A549 (cell line): ENCODE data around the gene CADM1. TPM values are rescaled to one million over a fixed set of nuclear protein-coding genes. Genes with fewer than 3 reads are reported as not detected.

Experiments
- ATAC-seq, 2 experiments: fragments of 200-7000 bp in 1 of 2; fragments of >200 bp in 1 of 2; cut with Nextera tagmentation in 1 of 2; cut with Tn5 transposase in 1 of 2; 3 replicates each; pipeline versions ENCODE4 v1.8.0 to v1.9.1; 2018 to 2020; ENCODE audit warnings: mild to moderate bottlenecking in 1 of 2, moderate library complexity in 1 of 2
- CTCF ChIA-PET: fragments of 300-600 bp; sonication (Branson Sonifier 250); formaldehyde crosslinking; extraction: SDS; loops from one replicate; lab custom pipeline; 2021; ENCODE audit warnings: antibody characterized with exemption, inconsistent platforms; lab: Yijun Ruan, JAX
- POLR2A ChIA-PET: fragments of 350-600 bp; formaldehyde crosslinking; extraction: SDS; loops from one replicate; lab custom pipeline; 2021; ENCODE audit warnings: antibody characterized with exemption, inconsistent platforms; lab: Yijun Ruan, JAX
- DNase-seq, 2 experiments: peaks; one replicate each; pipeline versions ENCODE4 v3.0.0 to v3.0.0-alpha.2; 2011 to 2016; ENCODE audit warnings: low read depth in 1 of 2, low spot score in 1 of 2
- FAIRE-seq: peaks from 2 replicates; lab custom pipeline; 2011; peaks lifted over from hg19 to GRCh38; lab: Jason Lieb, UNC
- H3K27ac ChIP-seq, 2 experiments: fragments of >200 bp; sonication (Bioruptor Twin); formaldehyde crosslinking; 3 replicates each; pipeline ENCODE4 v1.5.1; 2016 to 2017
- H3K4me1 ChIP-seq: fragments of >200 bp; sonication (Bioruptor Twin); formaldehyde crosslinking; 3 replicates; pipeline ENCODE4 v1.6.1; 2016
- H3K4me2 ChIP-seq: fragments of >200 bp; sonication (Bioruptor Twin); formaldehyde crosslinking; 3 replicates; pipeline ENCODE4 v1.6.1; 2016
- H3K4me3 ChIP-seq: fragments of >200 bp; sonication (Bioruptor Twin); formaldehyde crosslinking; 3 replicates; pipeline ENCODE4 v1.5.1; 2016
- H3K9me3 ChIP-seq: fragments of >200 bp; sonication (Bioruptor Twin); formaldehyde crosslinking; 3 replicates; pipeline ENCODE4 v1.6.1; 2016
- BHLHE40 ChIP-seq: IDR thresholded peaks from 2 replicates; pipeline ENCODE4 v1.6.1; 2012; ENCODE audit warnings: low read depth, low read length, inconsistent platforms
- CBX2 ChIP-seq: fragments of 200-600 bp; sonication (generic); IDR thresholded peaks from 2 replicates; pipeline ENCODE4 v1.6.1; 2016; ENCODE audit warnings: low read depth, mild to moderate bottlenecking, borderline replicate concordance
- CBX8 ChIP-seq: fragments of 200-600 bp; sonication (generic); IDR thresholded peaks from 2 replicates; pipeline ENCODE4 v1.6.1; 2016
- CHD2 ChIP-seq: fragments of 150-350 bp; IDR thresholded peaks from 2 replicates; pipeline ENCODE4 v1.6.1; 2014; ENCODE audit warnings: low read length; ENCODE audit not compliant: partially characterized antibody
- CHD4 ChIP-seq: fragments of 200-600 bp; sonication (generic); IDR thresholded peaks from 2 replicates; pipeline ENCODE4 v1.6.1; 2016; ENCODE audit warnings: antibody characterized with exemption, mild to moderate bottlenecking, borderline replicate concordance
- EHMT2 ChIP-seq: fragments of 200-600 bp; sonication (generic); IDR thresholded peaks from 2 replicates; pipeline ENCODE4 v1.6.1; 2016; ENCODE audit warnings: antibody characterized with exemption, low read depth, mild to moderate bottlenecking, moderate library complexity
- HEYL ChIP-seq: fragments of 250-450 bp; sonication (Bioruptor Pico); IDR thresholded peaks from 2 replicates; pipeline ENCODE4 v1.8.0; 2021; ENCODE audit warnings: mild to moderate bottlenecking, moderate library complexity
- HOXA7 ChIP-seq: fragments of 250-450 bp; sonication (Bioruptor Pico); IDR thresholded peaks from 2 replicates; pipeline ENCODE4 v1.5.0; 2020; ENCODE audit warnings: mild to moderate bottlenecking, moderate library complexity
- HOXB5 ChIP-seq: fragments of 250-450 bp; sonication (Bioruptor Pico); IDR thresholded peaks from 2 replicates; pipeline ENCODE4 v1.5.0; 2020; ENCODE audit warnings: mild to moderate bottlenecking, moderate library complexity
- JUN ChIP-seq, 2 experiments: fragments of >200 bp; sonication (Bioruptor Twin); formaldehyde crosslinking; IDR thresholded peaks; 2 replicates in 1 of 2; 3 replicates in 1 of 2; pipeline ENCODE4 v1.6.1; 2016 to 2017
- JUNB ChIP-seq: fragments of >200 bp; sonication (Bioruptor Twin); formaldehyde crosslinking; IDR thresholded peaks from 2 replicates; pipeline ENCODE4 v1.6.1; 2016
- KDM1A ChIP-seq: fragments of 200-600 bp; sonication (generic); IDR thresholded peaks from 2 replicates; pipeline ENCODE4 v1.6.1; 2016; ENCODE audit warnings: low read depth, mild to moderate bottlenecking
- KDM5A ChIP-seq: fragments of 200-600 bp; sonication (generic); IDR thresholded peaks from 2 replicates; pipeline ENCODE4 v1.6.1; 2016; ENCODE audit warnings: antibody characterized with exemption, mild to moderate bottlenecking
- NPAS2 ChIP-seq: fragments of 250-450 bp; sonication (Bioruptor Pico); IDR thresholded peaks from 2 replicates; pipeline ENCODE4 v1.8.0; 2022; ENCODE audit warnings: mild to moderate bottlenecking, moderate library complexity, borderline replicate concordance
- POLR2AphosphoS2 ChIP-seq: conservative IDR thresholded peaks from 2 replicates; pipeline ENCODE4 v1.6.1; 2012; ENCODE audit warnings: low read length, improper control_type of control experiment, inconsistent platforms
- RARB ChIP-seq: fragments of 250-450 bp; sonication (Bioruptor Pico); IDR thresholded peaks from 2 replicates; pipeline ENCODE4 v1.8.0; 2021; ENCODE audit warnings: mild to moderate bottlenecking, moderate library complexity
- RFX5 ChIP-seq: fragments of 450-650 bp; IDR thresholded peaks from 2 replicates; pipeline ENCODE4 v1.7.1; 2014; ENCODE audit warnings: antibody characterized with exemption, mild to moderate bottlenecking, moderate library complexity
- SMC3 ChIP-seq: fragments of >200 bp; sonication (Bioruptor Twin); formaldehyde crosslinking; IDR thresholded peaks from 3 replicates; pipeline ENCODE4 v1.6.1; 2018; ENCODE audit warnings: inconsistent platforms
- SREBF2 ChIP-seq: fragments of 450-650 bp; IDR thresholded peaks from 2 replicates; pipeline ENCODE4 v1.6.1; 2014; ENCODE audit warnings: mild to moderate bottlenecking, moderate library complexity
- ZFP36 ChIP-seq: fragments of 450-650 bp; IDR thresholded peaks from 2 replicates; pipeline ENCODE4 v1.6.1; 2014; ENCODE audit warnings: borderline replicate concordance; ENCODE audit not compliant: partially characterized antibody
- WGBS: methylation state at CpG from one replicate; pipeline ENCODE4 v1.1.6; 2017; ENCODE audit errors: missing lambda C conversion rate; 5-methylcytosine and 5-hydroxymethylcytosine counted together
- polyA plus RNA-seq, 4 experiments: library from polyadenylated mRNA; depleted of rRNA in 3 of 4; stranded (reverse); fragments of >200 nt; fragmentation: RNase III in 1 of 4; extraction: RNeasy Plus Mini Kit Qiagen cat#74134 plus additional on column Dnase treatment in 1 of 4; gene quantifications; 2 replicates in 3 of 4; 3 replicates in 1 of 4; pipeline ENCODE4 v1.2.3, GENCODE V29; 2011 to 2017
- TF ChIP-seq, protein P1 (sequence below): fragments of >200 bp; sonication (Bioruptor Twin); formaldehyde crosslinking; IDR thresholded peaks from 2 replicates; pipeline ENCODE4 v1.6.1; 2016
- TF ChIP-seq, protein P2 (sequence below): fragments of 200-600 bp; sonication (generic); IDR thresholded peaks from 2 replicates; pipeline ENCODE4 v1.6.1; 2016; ENCODE audit warnings: antibody characterized with exemption, mild to moderate bottlenecking, moderate library complexity
- TF ChIP-seq, protein P3 (sequence below): fragments of 250-450 bp; sonication (Bioruptor Pico); IDR thresholded peaks from 2 replicates; pipeline ENCODE4 v1.5.0; 2021; ENCODE audit warnings: mild to moderate bottlenecking, moderate library complexity, borderline replicate concordance
- TF ChIP-seq, protein P4 (sequence below): IDR thresholded peaks from 2 replicates; pipeline ENCODE4 v1.6.1; 2012
- TF ChIP-seq, protein P5 (sequence below): fragments of 250-450 bp; sonication (Bioruptor Pico); IDR thresholded peaks from 2 replicates; pipeline ENCODE4 v1.5.0; 2020; ENCODE audit warnings: low read depth, mild to moderate bottlenecking, moderate library complexity

CADM1 gene
- polyA plus RNA-seq, 2 of the 4 experiments (the other 2 are of a cell fraction): 33.4 to 36.7 TPM

DNA sequence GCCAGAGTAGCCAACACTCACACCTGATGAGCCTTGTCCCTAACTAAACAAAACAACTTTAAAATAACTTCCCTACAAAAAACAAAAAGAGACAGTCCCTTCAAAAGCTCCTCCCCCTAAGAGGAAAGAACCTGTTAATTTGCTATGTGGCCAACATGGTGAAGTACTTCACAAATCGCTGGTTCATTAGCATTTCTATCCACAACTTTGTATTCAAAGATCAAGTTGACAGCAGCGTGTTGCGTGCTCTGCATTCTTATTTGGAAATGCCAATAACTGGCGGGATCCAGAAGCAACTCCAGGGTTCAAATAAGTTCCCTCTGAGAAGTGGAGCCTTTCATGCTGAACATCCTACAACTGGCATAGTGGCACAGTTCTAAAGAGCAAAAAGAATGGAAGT is 48.6 kb downstream of the CADM1 start:
- FAIRE-seq (no peak), ATAC-seq (no peak), DNase-seq (no peak)
- Histone ChIP-seq H3K4me3 (no peak overlapping the region), H3K27ac (no peak overlapping the region), H3K9me3 (no peaks in the 10 kb centered on the region), H3K4me2 (no peak overlapping the region), H3K4me1 (peaks cover 18% of the 10 kb centered on the region)
- WGBS: 98% methylated on average over 4 of the region's 4 CpGs
- TF ChIP-seq CHD2 (no peak), BHLHE40 (no peak), CHD4 (no peak), HEYL (no peak), ZFP36 (no peak), EHMT2 (no peak), HOXB5 (CRISPR knock-in tag) (no peak), POLR2AphosphoS2 (no peak), KDM1A (no peak), CBX2 (no peak), HOXA7 (CRISPR knock-in tag) (no peak), JUN (IDR thresholded peaks at IDR 0.05) (no peak), CBX8 (no peak), KDM5A (no peak), SMC3 (no peak), RFX5 (no peak)
- TF ChIP-seq, protein P1, sequence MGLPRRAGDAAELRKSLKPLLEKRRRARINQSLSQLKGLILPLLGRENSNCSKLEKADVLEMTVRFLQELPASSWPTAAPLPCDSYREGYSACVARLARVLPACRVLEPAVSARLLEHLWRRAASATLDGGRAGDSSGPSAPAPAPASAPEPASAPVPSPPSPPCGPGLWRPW: no peak
- TF ChIP-seq, protein P2, sequence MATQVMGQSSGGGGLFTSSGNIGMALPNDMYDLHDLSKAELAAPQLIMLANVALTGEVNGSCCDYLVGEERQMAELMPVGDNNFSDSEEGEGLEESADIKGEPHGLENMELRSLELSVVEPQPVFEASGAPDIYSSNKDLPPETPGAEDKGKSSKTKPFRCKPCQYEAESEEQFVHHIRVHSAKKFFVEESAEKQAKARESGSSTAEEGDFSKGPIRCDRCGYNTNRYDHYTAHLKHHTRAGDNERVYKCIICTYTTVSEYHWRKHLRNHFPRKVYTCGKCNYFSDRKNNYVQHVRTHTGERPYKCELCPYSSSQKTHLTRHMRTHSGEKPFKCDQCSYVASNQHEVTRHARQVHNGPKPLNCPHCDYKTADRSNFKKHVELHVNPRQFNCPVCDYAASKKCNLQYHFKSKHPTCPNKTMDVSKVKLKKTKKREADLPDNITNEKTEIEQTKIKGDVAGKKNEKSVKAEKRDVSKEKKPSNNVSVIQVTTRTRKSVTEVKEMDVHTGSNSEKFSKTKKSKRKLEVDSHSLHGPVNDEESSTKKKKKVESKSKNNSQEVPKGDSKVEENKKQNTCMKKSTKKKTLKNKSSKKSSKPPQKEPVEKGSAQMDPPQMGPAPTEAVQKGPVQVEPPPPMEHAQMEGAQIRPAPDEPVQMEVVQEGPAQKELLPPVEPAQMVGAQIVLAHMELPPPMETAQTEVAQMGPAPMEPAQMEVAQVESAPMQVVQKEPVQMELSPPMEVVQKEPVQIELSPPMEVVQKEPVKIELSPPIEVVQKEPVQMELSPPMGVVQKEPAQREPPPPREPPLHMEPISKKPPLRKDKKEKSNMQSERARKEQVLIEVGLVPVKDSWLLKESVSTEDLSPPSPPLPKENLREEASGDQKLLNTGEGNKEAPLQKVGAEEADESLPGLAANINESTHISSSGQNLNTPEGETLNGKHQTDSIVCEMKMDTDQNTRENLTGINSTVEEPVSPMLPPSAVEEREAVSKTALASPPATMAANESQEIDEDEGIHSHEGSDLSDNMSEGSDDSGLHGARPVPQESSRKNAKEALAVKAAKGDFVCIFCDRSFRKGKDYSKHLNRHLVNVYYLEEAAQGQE: no peak
- TF ChIP-seq, protein P3, sequence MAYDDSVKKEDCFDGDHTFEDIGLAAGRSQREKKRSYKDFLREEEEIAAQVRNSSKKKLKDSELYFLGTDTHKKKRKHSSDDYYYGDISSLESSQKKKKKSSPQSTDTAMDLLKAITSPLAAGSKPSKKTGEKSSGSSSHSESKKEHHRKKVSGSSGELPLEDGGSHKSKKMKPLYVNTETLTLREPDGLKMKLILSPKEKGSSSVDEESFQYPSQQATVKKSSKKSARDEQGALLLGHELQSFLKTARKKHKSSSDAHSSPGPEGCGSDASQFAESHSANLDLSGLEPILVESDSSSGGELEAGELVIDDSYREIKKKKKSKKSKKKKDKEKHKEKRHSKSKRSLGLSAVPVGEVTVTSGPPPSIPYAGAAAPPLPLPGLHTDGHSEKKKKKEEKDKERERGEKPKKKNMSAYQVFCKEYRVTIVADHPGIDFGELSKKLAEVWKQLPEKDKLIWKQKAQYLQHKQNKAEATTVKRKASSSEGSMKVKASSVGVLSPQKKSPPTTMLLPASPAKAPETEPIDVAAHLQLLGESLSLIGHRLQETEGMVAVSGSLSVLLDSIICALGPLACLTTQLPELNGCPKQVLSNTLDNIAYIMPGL (CRISPR knock-in tag): no peak
- TF ChIP-seq, protein P4, sequence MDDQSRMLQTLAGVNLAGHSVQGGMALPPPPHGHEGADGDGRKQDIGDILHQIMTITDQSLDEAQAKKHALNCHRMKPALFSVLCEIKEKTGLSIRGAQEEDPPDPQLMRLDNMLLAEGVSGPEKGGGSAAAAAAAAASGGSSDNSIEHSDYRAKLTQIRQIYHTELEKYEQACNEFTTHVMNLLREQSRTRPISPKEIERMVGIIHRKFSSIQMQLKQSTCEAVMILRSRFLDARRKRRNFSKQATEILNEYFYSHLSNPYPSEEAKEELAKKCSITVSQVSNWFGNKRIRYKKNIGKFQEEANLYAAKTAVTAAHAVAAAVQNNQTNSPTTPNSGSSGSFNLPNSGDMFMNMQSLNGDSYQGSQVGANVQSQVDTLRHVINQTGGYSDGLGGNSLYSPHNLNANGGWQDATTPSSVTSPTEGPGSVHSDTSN: no peak
- ChIA-PET POLR2A (no interaction called here), CTCF (interaction anchor here (1.7 kb wide), 1 partner anchor 11 kb away, joined by 5 read pairs; no protein-coding TSS in a partner anchor)

DNA sequence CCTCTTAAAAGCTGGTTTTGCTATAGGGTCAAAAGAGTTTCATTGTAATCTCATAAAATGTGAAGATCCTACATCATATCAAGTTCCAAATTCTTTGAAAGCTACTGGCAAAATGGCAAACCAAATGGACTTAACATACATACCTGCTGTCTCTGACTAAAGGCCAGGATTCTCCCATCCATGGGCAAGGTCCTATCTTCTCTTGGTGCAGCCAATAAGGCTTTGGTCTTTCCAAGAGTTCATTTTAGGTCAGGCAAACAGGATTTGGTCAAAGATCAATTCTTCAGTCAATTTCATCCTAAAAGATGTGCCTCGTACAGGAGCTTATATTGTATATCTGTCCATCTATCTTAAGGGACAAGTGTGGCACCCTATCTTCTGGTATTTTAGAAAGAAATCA is 49.7 kb downstream of the CADM1 start:
- ATAC-seq (no peak), DNase-seq (no peak), FAIRE-seq (no peak)
- Histone ChIP-seq H3K4me3 (no peak overlapping the region), H3K9me3 (no peaks in the 10 kb centered on the region), H3K27ac (no peak overlapping the region), H3K4me2 (no peak overlapping the region), H3K4me1 (peaks cover 17% of the 10 kb centered on the region; the same call in 2 of the 3 replicates)
- 69% methylated on average over 1 of the region's 1 CpG for WGBS
- ChIA-PET POLR2A (no interaction called here), CTCF (interaction anchor here (1.7 kb wide), 1 partner anchor 10 kb away, joined by 5 read pairs; no protein-coding TSS in a partner anchor)
- no peak for TF ChIP-seq SREBF2
- TF ChIP-seq, protein P5, sequence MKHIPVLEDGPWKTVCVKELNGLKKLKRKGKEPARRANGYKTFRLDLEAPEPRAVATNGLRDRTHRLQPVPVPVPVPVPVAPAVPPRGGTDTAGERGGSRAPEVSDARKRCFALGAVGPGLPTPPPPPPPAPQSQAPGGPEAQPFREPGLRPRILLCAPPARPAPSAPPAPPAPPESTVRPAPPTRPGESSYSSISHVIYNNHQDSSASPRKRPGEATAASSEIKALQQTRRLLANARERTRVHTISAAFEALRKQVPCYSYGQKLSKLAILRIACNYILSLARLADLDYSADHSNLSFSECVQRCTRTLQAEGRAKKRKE: no peak
- no peak for TF ChIP-seq RARB (CRISPR knock-in tag)
- no peak for TF ChIP-seq NPAS2 (CRISPR knock-in tag)
- TF ChIP-seq EHMT2: no peak
- TF ChIP-seq JUNB: no peak
